Chondrocyte (in vitro differentiated cells): ENCODE results near the gene PXYLP1. TPM values are rescaled to one million over a fixed set of nuclear protein-coding genes. Genes with fewer than 3 reads are reported as not detected.

Experiments used
- DNase-seq: peaks from one replicate; pipeline ENCODE4 v3.0.0; 2021; ENCODE audit warnings: mixed read lengths, low spot score
- H3K27ac Mint-ChIP-seq: one replicate; pipeline ENCODE4 v1.8.0; 2021; ENCODE audit warnings: mild to moderate bottlenecking, moderate library complexity, mixed read lengths; ENCODE audit not compliant: unreplicated experiment
- H3K27me3 Mint-ChIP-seq: 2 replicates; pipeline ENCODE4 v1.8.0; 2021; ENCODE audit warnings: low read depth, mixed read lengths
- H3K36me3 Mint-ChIP-seq: 2 replicates; pipeline ENCODE4 v1.8.0; 2021; ENCODE audit warnings: low read depth, mixed read lengths
- H3K4me1 Mint-ChIP-seq: 2 replicates; pipeline ENCODE4 v1.8.0; 2021; ENCODE audit warnings: low read depth, mild to moderate bottlenecking, mixed read lengths
- H3K4me3 Mint-ChIP-seq: one replicate; pipeline ENCODE4 v1.8.0; 2021; ENCODE audit warnings: mild to moderate bottlenecking, moderate library complexity, mixed read lengths; ENCODE audit not compliant: unreplicated experiment
- H3K9me3 Mint-ChIP-seq: 2 replicates; pipeline ENCODE4 v1.8.0; 2021; ENCODE audit warnings: low read depth, mixed read lengths
- CTCF ChIP-seq: fragments of 200-600 bp; sonication (generic); IDR thresholded peaks from 2 replicates; pipeline ENCODE4 v1.5.0; 2021; ENCODE audit warnings: antibody characterized with exemption, mild to moderate bottlenecking, moderate library complexity
- total RNA-seq: library from RNA; stranded (reverse); gene quantifications from 3 replicates; pipeline ENCODE4 v1.2.1, GENCODE V29; 2021

Gene PXYLP1
- total RNA-seq, 1 donor from 2014 or later, result 36.0 TPM

DNA sequence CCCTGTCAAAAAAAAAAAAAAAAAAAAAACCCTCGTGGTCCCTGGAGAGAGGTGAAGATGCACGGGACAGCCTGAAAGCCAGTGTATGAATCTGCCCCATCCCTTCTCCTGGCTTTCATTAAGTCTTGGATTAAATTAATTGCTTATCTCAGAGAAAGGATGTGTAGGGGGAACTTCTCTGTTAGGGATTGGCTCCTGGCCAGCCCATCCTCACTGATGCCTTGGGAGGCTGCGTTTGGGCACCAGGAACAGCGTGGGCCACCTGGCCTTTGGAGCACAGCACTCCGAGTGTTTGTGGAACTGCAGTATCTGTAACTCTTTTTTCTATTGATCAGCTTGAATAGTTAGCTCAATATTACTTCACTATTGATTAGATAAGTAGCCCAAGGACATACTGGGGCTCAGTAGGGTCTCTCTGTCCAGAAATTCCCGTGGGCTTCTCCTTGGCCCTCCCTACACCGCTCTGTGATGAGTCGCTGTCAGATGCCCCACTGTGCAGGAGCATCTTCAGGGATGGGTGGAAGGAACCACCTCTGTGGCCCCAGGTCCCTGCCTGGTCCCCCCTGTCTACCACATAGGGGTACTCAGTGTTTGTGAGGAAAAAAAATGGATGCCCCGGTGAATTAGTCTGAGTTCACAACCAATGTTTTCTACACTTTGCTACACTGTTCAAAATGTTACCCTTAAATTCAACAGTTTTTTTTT, 2.0 kb downstream of the PXYLP1 start:
- H3K27me3 Mint-ChIP-seq, result no peaks in the 10 kb centered on the region
- DNase-seq, result no peak
- H3K27ac Mint-ChIP-seq, result no peak overlapping the region
- no peak for TF ChIP-seq CTCF
- peaks cover 29% of the 10 kb centered on the region for H3K4me1 Mint-ChIP-seq
- peaks cover 14% of the 10 kb centered on the region for H3K36me3 Mint-ChIP-seq
- no peaks in the 10 kb centered on the region for H3K9me3 Mint-ChIP-seq
- no peak overlapping the region for H3K4me3 Mint-ChIP-seq

- H3K9me3 Mint-ChIP-seq, result no peaks in the 10 kb centered on the region
- no peak for TF ChIP-seq CTCF
- DNase-seq, result no peak
- H3K36me3 Mint-ChIP-seq, result peaks cover 14% of the 10 kb centered on the region
- no peaks in the 10 kb centered on the region for H3K27me3 Mint-ChIP-seq
- H3K27ac Mint-ChIP-seq, result no peak overlapping the region
- no peak overlapping the region for H3K4me3 Mint-ChIP-seq
- H3K4me1 Mint-ChIP-seq, result peaks cover 28% of the 10 kb centered on the region
These were observed 2.7 kb downstream of the PXYLP1 start for GRCh38 chr3:141234283-141234682.

GRCh38 chr3:141235661-141236171, 4.1 kb downstream of the PXYLP1 start:
- Mint-ChIP-seq H3K36me3 (peaks cover 14% of the 10 kb centered on the region), H3K27ac (no peak overlapping the region), H3K4me1 (peaks cover 34% of the 10 kb centered on the region), H3K4me3 (no peak overlapping the region), H3K27me3 (no peaks in the 10 kb centered on the region), H3K9me3 (no peaks in the 10 kb centered on the region)
- no peak for TF ChIP-seq CTCF
- DNase-seq, result no peak

DNA sequence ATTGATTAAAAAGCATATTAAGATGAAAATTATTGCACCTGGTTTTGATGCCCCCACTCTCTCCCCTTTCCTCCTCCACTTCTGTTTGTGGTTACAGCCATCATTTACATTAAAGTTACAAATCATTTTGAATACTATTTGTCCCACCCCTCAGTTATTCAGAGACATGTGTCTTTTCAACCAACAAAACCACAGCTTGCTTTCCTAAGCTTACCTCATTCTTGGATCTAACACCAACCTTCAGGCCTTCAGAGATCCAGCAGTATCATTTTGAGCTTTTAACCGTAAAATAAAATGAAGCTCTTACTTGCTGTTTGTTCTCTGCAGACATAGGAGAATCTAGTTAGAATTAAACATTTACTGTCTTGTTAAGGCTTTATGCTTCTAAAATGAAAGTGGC, 4.7 kb downstream of the PXYLP1 start:
- H3K9me3 Mint-ChIP-seq, result no peaks in the 10 kb centered on the region
- no peak for TF ChIP-seq CTCF
- H3K4me1 Mint-ChIP-seq, result peaks cover 36% of the 10 kb centered on the region
- H3K4me3 Mint-ChIP-seq, result no peak overlapping the region
- H3K27ac Mint-ChIP-seq, result no peak overlapping the region
- DNase-seq, result no peak
- peaks cover 14% of the 10 kb centered on the region for H3K36me3 Mint-ChIP-seq
- no peaks in the 10 kb centered on the region for H3K27me3 Mint-ChIP-seq

GRCh38 chr3:141237701-141238521, 6.3 kb downstream of the PXYLP1 start:
- Mint-ChIP-seq H3K36me3 (peaks cover 14% of the 10 kb centered on the region), H3K27ac (no peak overlapping the region), H3K27me3 (no peaks in the 10 kb centered on the region), H3K4me1 (peaks cover 45% of the 10 kb centered on the region), H3K9me3 (no peaks in the 10 kb centered on the region), H3K4me3 (no peak overlapping the region)
- TF ChIP-seq CTCF, result no peak
- DNase-seq, result no peak
